HG03175 (cell line): ENCODE results near the gene RILPL2.
"Not testable (repeated sequence)": the region's sequence is repeated elsewhere in the genome, so short reads cannot be mapped to it uniquely, and the experiment has no call there.

Experiments used
- ATAC-seq: cut with Tn5 transposase; IDR thresholded peaks from one replicate; pipeline ENCODE4 v1.9.1; 2021; ENCODE audit warnings: mild to moderate bottlenecking, moderate library complexity; ENCODE audit not compliant: unreplicated experiment

RILPL2 gene

GRCh38 chr12:123436017-123436964 lies at the start of gene RILPL2:
Gene RILPL2, minus strand, starts transcription at chr12:123436684. Its CDS starts 264 bp downstream, at chr12:123436420.
- peak; percentile 79 for ATAC-seq

- no peak for ATAC-seq
Observed at GRCh38 chr12:123485756-123486155, 49.3 kb upstream of the RILPL2 start.

- no peak for ATAC-seq
Observed at GRCh38 chr12:123483602-123484248, 47.2 kb upstream of the RILPL2 start.

DNA sequence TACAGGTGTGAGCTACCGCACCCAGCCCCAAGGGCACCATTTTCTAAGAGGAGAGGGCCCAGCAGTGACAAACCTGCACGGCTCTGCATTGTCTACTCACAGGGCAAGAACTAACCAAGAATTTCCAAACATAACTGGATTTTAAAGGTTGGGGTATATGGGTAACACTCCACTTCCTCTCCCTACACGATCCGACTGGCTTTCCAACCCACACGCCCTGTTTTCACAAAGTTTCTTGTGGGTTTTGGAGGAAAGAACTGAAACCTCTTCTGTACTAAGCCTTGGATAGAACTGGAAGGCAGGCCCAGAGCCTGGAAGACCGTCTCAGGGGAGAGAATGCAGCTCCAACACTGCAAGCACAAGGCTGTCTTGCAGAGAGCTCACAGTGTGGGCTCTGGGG lies 46.4 kb upstream of the RILPL2 start:
- ATAC-seq: no peak

DNA sequence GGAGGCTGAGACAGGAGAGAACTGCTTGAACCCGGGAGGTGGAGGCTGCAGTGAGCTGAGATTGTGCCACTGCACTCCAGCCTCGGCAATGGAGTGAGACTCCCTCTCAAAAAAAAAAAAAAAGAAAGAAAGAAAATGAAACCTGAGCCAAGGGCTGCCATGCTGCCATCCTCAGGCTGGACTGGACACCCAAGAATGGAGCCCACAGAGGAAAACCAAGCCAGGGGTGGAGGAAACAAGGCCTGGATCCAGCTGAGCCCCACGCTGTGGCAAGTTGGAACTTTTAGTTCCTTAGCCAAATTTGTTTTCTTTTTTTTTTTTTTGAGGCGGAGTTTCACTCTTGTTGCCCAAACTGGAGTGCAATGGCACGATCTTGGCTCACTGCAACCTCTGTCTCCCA lies 44.8 kb upstream of the RILPL2 start:
- not testable (repeated sequence) for ATAC-seq

GRCh38 chr12:123479442-123480180 lies 43.1 kb upstream of the RILPL2 start:
- ATAC-seq: no peak

- no peak for ATAC-seq
Observed at GRCh38 chr12:123478762-123479161, 42.3 kb upstream of the RILPL2 start.

- ATAC-seq: no peak
Observed at GRCh38 chr12:123478069-123478468, 41.6 kb upstream of the RILPL2 start.

- ATAC-seq: no peak
Observed at GRCh38 chr12:123475246-123475703, 38.8 kb upstream of the RILPL2 start.

DNA sequence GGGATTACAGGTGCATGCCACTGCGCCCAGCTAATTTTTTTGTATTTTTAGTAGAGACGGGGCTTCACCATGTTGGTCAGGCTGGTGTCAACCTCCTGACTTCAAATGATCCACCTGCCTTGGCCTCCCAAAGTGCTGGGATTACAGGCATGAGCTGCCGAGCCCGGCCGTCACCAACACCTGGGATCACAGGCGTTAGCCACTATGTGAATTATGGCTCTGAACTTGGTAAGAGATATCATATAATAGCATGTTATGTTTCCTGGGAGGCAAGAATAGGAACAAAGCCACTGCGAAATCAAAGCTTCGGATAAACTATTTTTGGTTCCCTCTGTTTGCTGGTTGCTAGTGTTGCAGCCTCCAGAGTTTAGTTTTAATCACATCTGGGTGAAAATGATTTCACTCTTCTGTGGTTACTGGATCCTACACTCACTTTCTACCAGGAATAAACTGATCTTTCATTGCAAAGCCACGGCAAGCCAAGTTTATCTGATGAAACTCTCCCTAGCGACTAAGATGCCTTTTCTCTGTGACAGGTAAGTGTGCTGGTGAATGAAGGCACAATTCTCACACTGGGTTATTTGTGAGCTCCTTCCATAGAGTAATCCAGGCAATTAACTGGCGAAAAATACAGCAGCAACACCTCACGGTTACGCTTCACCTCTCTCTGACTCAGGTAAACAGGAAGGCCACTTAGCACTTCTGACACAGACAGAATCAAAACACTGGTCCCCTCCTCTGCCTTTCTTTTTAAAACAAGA lies 38.2 kb upstream of the RILPL2 start:
- no peak for ATAC-seq

- ATAC-seq: no peak
Observed at GRCh38 chr12:123472438-123472849, 36.0 kb upstream of the RILPL2 start.

DNA sequence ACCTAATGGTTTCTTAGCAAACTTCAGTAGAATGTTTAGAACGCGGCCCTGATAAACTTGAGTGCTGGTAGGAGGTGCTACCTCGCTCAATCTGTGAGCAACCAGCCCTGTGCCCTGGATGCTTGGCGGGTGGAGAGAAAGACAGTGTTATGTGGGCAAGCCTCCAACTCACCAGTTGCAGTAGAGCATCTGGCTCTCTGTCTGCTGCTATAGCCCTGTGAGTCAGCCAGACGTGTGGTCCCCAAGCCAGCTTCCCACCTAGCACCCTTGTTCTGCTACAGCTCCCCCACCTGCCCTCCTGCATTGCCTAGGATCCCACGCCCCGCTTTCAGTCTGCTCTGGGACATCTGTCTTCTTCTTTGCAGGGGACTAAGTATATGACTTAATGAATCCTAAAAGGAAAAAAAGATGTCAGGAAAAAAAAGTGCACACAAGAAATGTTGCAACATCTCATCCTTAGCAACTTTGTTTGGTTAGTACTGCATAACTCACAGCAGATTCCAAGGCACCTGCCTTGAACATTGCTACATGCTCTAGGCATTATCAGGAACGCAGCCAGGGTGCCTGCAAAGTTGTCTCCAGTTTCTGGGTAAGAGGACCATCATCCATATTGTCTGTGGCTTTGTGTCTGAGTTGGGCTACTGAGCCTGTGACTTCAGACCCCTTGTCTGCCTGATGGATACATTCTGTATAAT lies 35.0 kb upstream of the RILPL2 start:
- ATAC-seq: no peak

DNA sequence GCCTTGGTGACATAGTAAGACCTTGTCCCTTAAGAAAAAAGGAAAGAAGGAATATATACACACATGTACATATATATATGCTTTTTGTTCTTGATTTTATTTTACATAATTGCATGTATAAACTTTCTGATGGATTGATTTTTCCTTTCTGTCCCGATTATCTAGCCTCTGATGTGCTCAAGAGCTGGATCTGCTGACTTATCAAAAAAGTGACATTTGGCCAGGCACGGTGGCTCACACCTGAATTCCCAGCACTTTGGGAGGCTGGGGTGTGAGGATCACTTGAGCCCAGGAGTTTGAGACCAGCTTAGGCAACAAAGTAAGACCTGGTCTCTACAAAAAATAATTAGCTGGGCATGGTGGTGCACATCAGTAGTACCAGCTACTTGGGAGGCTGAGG lies 33.5 kb upstream of the RILPL2 start:
- ATAC-seq: no peak

- no peak for ATAC-seq
Observed at GRCh38 chr12:123468786-123469185, 32.3 kb upstream of the RILPL2 start.

DNA sequence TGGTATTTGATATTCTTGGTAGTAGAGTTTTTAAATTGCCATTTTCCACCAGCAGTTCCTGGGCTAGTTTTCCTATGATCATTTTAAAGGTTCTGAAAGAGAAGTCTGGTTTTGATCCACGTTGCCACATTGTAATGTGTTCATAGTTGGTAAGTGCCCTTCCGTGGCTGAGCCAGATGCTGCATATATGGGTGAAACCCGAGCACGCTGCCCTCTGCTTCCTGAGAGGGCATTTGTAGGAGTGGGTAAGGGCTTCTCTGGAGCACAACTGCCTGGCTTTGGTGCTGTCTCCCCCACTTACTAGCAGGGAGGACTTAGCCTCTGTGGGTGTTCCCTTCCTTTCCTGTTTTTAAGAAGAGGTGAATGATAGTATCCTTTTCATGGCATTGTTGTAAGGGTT lies 28.6 kb upstream of the RILPL2 start:
- ATAC-seq: no peak

GRCh38 chr12:123463174-123463573 lies 26.7 kb upstream of the RILPL2 start:
- ATAC-seq: not testable (repeated sequence)

DNA sequence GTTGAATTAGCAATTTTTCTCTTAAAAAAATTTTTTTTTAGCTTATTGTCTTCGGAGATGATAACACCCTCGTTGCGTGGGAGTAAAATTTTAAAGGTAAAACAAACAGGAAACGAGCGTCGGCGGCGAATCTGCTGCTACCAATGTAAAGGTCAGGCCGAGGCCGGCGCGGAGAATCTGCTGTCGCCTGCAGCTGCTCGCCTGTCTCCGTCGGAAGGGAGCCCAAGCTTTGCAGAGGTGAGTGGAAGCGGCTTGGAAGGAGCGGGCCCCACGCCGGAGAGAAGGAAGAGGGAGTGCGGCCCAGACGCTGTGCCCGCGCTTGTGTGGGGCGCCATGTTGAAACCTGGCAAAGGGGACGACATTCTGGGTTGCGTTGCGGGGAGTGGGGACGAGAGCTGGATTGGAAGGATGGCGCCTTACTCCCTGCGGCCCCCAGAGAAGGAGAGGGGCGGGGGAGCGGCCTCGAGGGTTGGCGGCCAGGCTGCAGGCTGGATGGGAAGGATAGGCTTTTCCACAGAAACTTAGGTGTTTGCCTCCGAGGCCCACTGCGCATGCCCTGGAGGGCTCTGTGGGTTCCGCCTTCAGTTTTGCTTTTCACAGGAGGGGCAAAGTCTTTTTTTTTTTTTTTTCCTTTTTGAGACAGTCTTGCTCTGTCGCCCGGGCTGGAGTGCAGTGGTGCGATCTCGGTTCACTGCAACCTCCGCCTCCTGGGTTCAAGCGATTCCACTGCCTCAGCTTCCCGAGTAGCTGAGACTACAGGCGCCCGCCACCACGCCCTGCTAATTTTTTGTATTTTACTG lies 21.7 kb upstream of the RILPL2 start, which contains the start of gene SNRNP35:
SNRNP35 (plus strand) TSS at position 160 of the 800 bp plus-strand sequence. CDS start 7,402 bp downstream, outside the sequence.
- peak; percentile 59 for ATAC-seq

DNA sequence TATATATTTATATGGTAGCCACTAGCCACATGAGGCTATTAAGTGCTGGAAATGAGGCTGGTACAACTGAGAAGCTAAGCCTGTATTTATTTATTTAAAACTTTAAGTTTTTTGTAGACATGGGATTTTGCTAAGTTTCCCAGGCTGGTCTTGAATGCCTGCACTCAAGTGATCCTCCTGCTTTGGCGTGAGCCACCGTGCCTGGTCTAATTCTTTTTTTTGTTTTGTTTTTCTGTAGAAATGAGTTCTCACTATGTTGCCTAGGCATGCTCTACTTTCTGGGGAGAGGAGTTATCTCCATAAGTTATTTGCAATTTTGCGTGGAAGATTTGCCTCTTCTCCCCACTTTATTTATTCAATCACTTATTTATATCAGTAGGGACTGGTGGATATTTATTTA lies 16.7 kb upstream of the RILPL2 start:
- ATAC-seq: no peak

GRCh38 chr12:123452276-123452550 lies 15.7 kb upstream of the RILPL2 start:
- not testable (repeated sequence) for ATAC-seq
